A549 treated with Mapracorat at 1 μM for 4 hours (cell line): Measurements from ENCODE around the gene DNM3. TPM values are rescaled to one million over a fixed set of nuclear protein-coding genes. Genes with fewer than 3 reads are reported as not detected.

Source experiments
- total RNA-seq: library from RNA; stranded (reverse); fragments of 200-300 nt; extraction: Qiagen RNA extraction; gene quantifications from 5 replicates; pipeline ENCODE4 v1.2.3, GENCODE V29; 2022

DNM3 gene
- total RNA-seq: 0.48 to 0.97 TPM (median 0.60 TPM) in 5 replicates

DNA sequence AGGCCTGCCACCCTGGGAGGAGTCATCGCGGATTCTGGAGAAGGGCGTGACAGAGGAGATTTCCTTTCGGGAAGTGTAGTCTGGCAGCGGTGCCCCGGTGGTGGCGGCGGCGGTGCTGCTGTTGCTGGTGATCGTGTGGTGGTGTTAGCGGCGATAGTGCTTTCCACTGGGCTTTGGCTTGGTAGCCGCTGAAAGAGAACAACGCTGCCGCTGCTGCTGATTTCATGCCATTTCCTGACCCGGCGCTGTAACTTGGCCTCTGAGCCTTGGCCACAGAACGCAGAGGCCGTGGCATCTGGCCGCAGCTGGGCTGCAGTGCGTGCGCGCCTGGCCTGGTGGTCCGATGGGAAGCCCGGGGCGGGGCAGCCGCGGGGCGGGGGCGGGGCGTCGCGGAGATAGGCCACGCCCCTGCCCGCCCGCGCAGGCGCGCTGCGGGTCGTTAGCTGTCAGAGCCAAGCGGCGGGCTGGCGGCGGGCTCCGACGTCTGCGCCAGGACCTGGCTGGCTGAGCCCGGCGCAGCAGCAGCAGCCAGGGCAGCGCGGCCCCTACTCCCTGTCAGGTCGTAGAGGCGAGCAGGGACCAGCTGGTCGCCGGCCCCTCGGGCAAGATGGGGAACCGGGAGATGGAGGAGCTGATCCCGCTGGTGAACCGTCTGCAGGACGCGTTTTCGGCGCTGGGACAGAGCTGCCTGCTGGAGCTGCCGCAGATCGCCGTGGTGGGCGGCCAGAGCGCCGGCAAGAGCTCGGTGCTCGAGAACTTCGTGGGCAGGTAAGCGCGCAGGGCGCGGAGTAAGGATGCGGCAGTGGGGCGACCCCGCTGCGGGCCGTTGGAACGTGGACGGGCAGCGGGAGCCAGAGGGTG lies at the start of gene DNM3:
TSS of gene DNM3 (plus strand) at position 449 of the 861 bp plus-strand sequence. CDS start at position 608, 159 bp downstream.

DNA sequence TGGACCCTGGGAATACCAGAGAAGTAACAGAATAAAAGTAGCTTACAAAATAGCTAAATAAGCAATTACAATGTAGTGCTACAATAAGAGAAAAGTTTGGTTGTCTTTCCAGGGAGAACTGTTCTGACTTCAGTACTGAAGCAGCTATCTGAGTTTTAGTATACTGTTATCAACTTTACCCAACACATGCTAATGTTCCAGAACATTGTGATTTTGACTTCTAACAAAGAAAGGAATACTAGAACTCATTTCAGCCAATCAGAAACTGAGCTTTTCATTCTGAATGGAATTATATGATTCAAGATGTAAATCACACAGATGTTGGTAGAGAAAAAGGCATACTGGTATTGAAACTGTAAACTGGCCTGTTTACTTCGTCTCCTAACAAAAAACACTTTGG lies 579.1 kb downstream of the DNM3 start, which contains the start of gene C1orf105:
TSS of gene C1orf105 (plus strand) at position 301 of the 400 bp plus-strand sequence. CDS start 201 bp downstream, outside the sequence.

GRCh38 chr1:172443666-172444453 lies 602.6 kb downstream of the DNM3 start, which contains the start of gene PIGC:
Gene PIGC (minus strand): TSS chr1:172444069. CDS start chr1:172442622, 1,447 bp downstream.

Other genes starting within 250 kb of the DNM3 start
- not detected in 5 replicates for gene MYOCOS, start 219.3 kb upstream of the DNM3 start, total RNA-seq
- not detected in 5 replicates for gene MYOC, start 188.8 kb upstream of the DNM3 start, total RNA-seq
- gene VAMP4, start 99.4 kb upstream of the DNM3 start, total RNA-seq: 3.4 to 4.8 TPM (median 3.8 TPM) in 5 replicates
- 34.8 to 44.0 TPM (median 42.7 TPM) in 5 replicates for gene METTL13, start 59.8 kb upstream of the DNM3 start, total RNA-seq